Activated CD8-positive, alpha-beta T cell treated with anti-CD3 and anti-CD28 coated beads, Interleukin-2, amount 10 ng/mL, durations not matched to agents 7 days and 5 days (primary cell): ENCODE results near the gene ACOT11. TPM values are rescaled to one million over a fixed set of nuclear protein-coding genes. Genes with fewer than 3 reads are reported as not detected.

Experiments
- ATAC-seq: fragments of 150-1000 bp; cut with Tn5 transposase; one replicate; pipeline ENCODE4 v1.10.0; 2021; ENCODE audit warnings: moderate library complexity
- CTCF ChIA-PET: fragments of 350-600 bp; sonication (Branson Sonifier 250); formaldehyde crosslinking; loops from one replicate; lab custom pipeline; 2021; ENCODE audit warnings: antibody characterized with exemption; lab: Charles Lee
- POLR2A ChIA-PET: fragments of 350-600 bp; sonication (Branson Sonifier 250); formaldehyde crosslinking; loops from one replicate; lab custom pipeline; 2021; ENCODE audit warnings: antibody characterized with exemption; lab: Charles Lee
- DNase-seq: peaks from one replicate; pipeline ENCODE4 v3.0.0-alpha.2; 2020
- H3K27ac Mint-ChIP-seq: one replicate; pipeline ENCODE4 v1.8.0; 2021; ENCODE audit warnings: mild to moderate bottlenecking, mixed read lengths
- H3K27me3 Mint-ChIP-seq: one replicate; pipeline ENCODE4 v1.8.0; 2021; ENCODE audit warnings: low read depth, mixed read lengths
- H3K36me3 Mint-ChIP-seq: one replicate; pipeline ENCODE4 v1.8.0; 2021; ENCODE audit warnings: low read depth, mixed read lengths
- H3K4me1 Mint-ChIP-seq: one replicate; pipeline ENCODE4 v1.8.0; 2021; ENCODE audit warnings: low read depth, mixed read lengths
- H3K4me3 Mint-ChIP-seq: one replicate; pipeline ENCODE4 v1.8.0; 2021; ENCODE audit warnings: mild to moderate bottlenecking, mixed read lengths
- H3K9me3 Mint-ChIP-seq: one replicate; pipeline ENCODE4 v1.8.0; 2022; ENCODE audit warnings: mixed read lengths; ENCODE audit not compliant: insufficient read depth
- total RNA-seq, 2 experiments: library from RNA; stranded (reverse); gene quantifications; one replicate each; pipeline ENCODE4 v1.2.3, GENCODE V29; 2021

Gene ACOT11
- total RNA-seq, 2 experiments from 2014 or later, result 1.3 to 1.6 TPM

DNA sequence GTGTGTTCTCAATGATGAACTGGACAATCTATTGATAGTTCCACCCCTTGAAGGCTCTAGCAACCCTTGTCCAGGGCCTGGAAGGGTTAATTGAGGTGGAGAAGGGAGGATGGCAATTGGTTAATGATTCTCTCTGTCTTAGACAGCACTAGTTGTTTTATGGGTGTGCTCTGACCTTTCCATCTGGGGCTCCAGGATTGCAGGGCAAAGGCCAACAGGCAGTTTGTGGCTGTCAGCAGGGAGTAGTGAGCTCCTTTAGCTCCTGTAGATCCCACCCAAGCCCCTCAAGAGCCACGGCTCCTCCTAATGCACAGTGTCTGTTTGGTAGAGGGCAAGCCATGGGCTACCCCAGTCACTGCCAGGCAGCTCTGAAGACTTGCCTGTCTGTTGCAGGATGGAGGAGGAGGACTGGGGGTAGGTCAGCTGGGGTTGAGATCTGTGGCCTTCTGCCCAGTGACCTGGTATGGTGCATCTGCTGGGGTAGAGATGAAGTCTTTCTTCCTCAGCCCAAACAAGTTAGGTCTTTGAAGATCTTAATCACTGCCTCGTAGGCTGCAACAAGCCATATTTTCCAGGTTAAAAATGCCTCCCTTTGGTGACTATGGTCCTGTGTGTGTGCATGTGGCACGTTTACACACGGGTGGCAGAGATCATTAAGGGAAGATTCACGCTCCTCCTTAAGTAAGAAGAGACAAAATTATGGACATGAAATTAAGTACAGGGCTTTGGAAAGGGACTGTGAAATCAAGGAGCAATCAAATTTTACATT is 101.3 kb downstream of the ACOT11 start:
- Mint-ChIP-seq H3K27ac (no peak overlapping the region), H3K36me3 (no peaks in the 10 kb centered on the region), H3K9me3 (no peaks in the 10 kb centered on the region), H3K27me3 (peaks cover 9% of the 10 kb centered on the region), H3K4me3 (no peak overlapping the region), H3K4me1 (no peaks in the 10 kb centered on the region)
- no peak for DNase-seq
- ChIA-PET CTCF (no interaction called here), POLR2A (no interaction called here)
- ATAC-seq, result no peak

DNA sequence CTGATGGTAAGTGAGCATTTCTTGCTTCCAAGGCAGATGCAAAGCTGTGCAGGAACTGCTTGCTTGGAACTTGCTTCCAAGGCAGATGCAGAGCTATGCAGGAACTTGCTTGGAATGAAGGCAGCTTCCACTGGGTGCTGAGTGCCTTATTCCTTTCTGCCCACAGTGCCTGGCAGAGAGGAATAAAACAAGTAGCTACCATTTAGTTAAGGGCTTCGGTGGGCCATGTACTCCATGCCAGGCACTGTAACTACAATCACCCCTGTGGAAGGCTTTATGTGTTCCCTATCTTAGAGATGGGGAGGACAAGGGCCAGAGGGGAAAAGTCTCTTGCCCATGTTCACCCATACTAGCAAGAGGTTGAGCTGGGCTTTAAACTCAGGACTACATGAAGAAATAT is 101.9 kb downstream of the ACOT11 start:
- H3K36me3 Mint-ChIP-seq, result no peaks in the 10 kb centered on the region

DNA sequence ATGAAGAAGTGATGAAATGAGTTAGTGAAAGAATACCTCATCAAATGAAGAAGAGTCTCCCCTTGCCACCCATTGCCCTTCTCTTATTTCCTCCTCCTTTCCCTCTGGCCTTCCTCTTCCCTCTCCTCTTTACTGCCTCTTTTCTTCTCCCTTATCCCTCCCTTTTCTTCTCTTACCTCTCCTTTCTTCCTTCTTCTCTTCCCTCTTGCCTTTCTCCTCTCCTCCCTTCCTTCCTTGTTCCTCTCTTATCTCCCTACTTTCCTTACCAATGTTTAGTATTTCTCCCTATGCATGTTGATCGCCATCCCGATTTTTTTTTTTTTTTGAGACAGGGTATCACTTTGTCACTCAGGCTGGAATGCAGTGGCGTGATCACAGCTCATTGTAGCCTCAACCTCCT is 102.4 kb downstream of the ACOT11 start:
- no peaks in the 10 kb centered on the region for H3K4me1 Mint-ChIP-seq
- CTCF ChIA-PET, result no interaction called here

More for the DNA sequence above, 101.9 kb downstream of the ACOT11 start:
- Mint-ChIP-seq H3K27me3 (peaks cover 9% of the 10 kb centered on the region), H3K4me3 (no peak overlapping the region), H3K4me1 (no peaks in the 10 kb centered on the region), H3K9me3 (no peaks in the 10 kb centered on the region), H3K27ac (no peak overlapping the region)
- no peak for DNase-seq
- CTCF ChIA-PET, result no interaction called here
- POLR2A ChIA-PET, result no interaction called here
- no peak for ATAC-seq

DNA sequence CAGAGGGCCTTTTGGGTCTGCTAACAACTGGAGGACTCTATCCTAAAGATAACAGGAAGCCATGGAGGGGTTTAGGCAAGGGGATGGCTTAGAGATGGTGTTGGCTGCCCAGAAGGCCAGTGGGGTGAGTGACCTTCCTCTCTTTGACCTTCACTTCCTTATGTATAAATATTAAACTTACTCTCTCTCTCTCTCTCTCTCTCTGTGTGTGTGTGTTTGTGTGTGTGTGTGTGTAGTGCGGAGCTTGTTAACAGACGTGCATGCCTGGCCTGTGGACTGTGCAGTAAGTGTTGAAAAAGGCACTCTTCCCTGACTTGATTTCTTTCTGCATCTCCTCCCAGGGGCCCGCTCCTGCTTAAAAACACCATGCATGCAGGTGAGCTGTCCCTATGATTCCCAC is 103.6 kb downstream of the ACOT11 start:
- ChIA-PET CTCF (no interaction called here), POLR2A (no interaction called here)
- Mint-ChIP-seq H3K27me3 (peaks cover 9% of the 10 kb centered on the region), H3K27ac (no peak overlapping the region), H3K9me3 (no peaks in the 10 kb centered on the region), H3K4me3 (no peak overlapping the region), H3K36me3 (no peaks in the 10 kb centered on the region), H3K4me1 (no peaks in the 10 kb centered on the region)
- no peak for DNase-seq
- ATAC-seq, result no peak

More for the DNA sequence above, 102.4 kb downstream of the ACOT11 start:
- ATAC-seq, result no peak
- DNase-seq, result no peak
- POLR2A ChIA-PET, result no interaction called here
- peaks cover 9% of the 10 kb centered on the region for H3K27me3 Mint-ChIP-seq
- H3K27ac Mint-ChIP-seq, result no peak overlapping the region
- no peaks in the 10 kb centered on the region for H3K36me3 Mint-ChIP-seq
- H3K4me3 Mint-ChIP-seq, result no peak overlapping the region
- H3K9me3 Mint-ChIP-seq, result no peaks in the 10 kb centered on the region

DNA sequence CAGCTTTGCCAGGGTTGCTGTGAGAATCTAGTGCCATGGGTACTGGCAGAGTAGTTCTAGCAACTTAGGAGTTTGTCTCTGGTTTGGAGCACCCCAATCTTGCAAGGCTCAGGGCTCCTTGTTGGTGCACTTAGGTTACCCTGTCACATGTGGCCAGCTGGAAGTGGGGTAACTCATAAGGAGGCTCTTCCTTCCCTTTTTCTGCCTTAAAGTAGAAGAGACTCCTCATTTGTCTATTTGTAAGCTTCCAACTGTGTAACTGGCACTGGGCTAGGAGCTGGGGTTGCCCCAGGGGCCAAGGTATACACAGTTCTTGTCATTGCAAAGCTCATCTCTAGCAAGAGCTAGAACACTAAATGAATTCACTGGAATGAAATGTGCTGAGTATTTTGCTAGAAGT is 104.1 kb downstream of the ACOT11 start:
- no peaks in the 10 kb centered on the region for H3K36me3 Mint-ChIP-seq
- no peaks in the 10 kb centered on the region for H3K4me1 Mint-ChIP-seq
- CTCF ChIA-PET, result no interaction called here
- H3K27ac Mint-ChIP-seq, result no peak overlapping the region
- no peak for DNase-seq
- POLR2A ChIA-PET, result no interaction called here
- H3K9me3 Mint-ChIP-seq, result no peaks in the 10 kb centered on the region
- H3K4me3 Mint-ChIP-seq, result no peak overlapping the region
- no peak for ATAC-seq
- H3K27me3 Mint-ChIP-seq, result peaks cover 9% of the 10 kb centered on the region

DNA sequence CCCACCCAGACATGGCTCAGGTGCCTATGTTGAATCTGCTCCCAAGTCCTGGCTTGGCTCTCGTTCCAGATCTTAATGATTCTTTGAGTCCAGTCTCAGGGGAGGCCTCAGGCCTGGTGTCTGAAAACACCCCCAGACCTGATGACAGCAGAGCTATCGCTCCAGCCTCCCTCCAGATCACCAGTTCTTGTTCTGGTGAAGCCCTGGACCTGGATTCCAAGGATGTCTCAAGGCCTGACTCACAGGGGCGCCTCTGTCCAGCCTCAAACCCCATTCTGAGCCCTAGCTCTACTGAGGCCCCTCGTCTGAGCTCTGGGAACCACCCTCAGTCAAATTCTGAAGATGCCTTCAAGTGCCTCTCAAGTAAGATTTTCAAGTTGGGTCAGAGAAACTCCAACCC is 105.0 kb downstream of the ACOT11 start:
- CTCF ChIA-PET, result no interaction called here
- POLR2A ChIA-PET, result no interaction called here
- peaks cover 13% of the 10 kb centered on the region for H3K27me3 Mint-ChIP-seq
- H3K27ac Mint-ChIP-seq, result no peak overlapping the region
- ATAC-seq (no peak), DNase-seq (no peak)
- no peaks in the 10 kb centered on the region for H3K4me1 Mint-ChIP-seq
- H3K9me3 Mint-ChIP-seq, result no peaks in the 10 kb centered on the region
- H3K36me3 Mint-ChIP-seq, result no peaks in the 10 kb centered on the region
- no peak overlapping the region for H3K4me3 Mint-ChIP-seq

DNA sequence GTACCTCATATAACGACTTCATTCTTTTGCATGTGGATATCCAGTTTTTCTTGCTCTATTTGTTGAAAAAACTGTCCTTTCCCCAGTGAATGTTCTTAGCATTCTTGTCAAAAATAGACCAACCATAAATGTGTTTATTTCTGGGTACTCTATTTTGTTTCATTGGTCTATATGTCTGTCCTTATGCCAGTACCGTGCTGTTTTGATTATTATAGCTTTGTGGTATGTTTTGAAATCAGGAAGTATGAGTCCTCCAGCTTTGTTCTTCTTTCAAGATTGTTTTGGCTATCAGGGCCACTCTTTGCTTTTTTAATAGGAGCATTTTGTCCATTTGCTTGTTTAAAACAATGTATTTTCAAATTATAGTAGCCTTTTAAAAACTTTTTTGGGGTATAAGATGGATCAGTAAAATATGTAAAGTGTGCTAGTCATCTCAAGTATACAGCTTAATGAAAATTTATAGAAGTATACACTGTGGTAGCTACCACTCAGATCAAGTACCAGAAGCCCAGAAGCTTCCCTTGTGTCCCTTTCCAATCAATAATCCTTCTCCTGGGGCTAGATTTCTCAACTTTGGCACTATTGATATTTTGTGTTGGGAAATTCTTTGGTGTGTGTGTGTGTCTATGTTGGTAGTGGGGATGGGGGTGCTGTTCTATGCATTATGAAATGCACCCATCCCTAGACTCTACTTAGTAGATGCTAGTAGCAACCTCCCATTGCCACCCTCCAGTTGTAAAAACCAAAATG is 110.3 kb downstream of the ACOT11 start:
- Mint-ChIP-seq H3K4me3 (no peak overlapping the region), H3K27ac (no peak overlapping the region), H3K36me3 (no peaks in the 10 kb centered on the region), H3K9me3 (no peaks in the 10 kb centered on the region), H3K4me1 (no peaks in the 10 kb centered on the region), H3K27me3 (peaks cover 9% of the 10 kb centered on the region)
- DNase-seq (no peak), ATAC-seq (no peak)
- CTCF ChIA-PET, result interaction anchor here (0.8 kb wide), 1 partner anchor 143 kb away, joined by 3 read pairs; no protein-coding TSS in a partner anchor
- POLR2A ChIA-PET, result no interaction called here

Other genes with a start within 250 kb of the ACOT11 start
- 100 to 1,000 TPM; 109 to 111 TPM for gene SSBP3, start 141.8 kb upstream of the ACOT11 start, total RNA-seq
- not detected for gene FAM151A, start 75.3 kb downstream of the ACOT11 start, total RNA-seq
- gene MROH7, start 93.6 kb downstream of the ACOT11 start, total RNA-seq, result not detected
- 10 to 100 TPM; 18.8 to 21.6 TPM for gene TTC4, start 167.6 kb downstream of the ACOT11 start, total RNA-seq
- gene PARS2, start 216.3 kb downstream of the ACOT11 start, total RNA-seq, result 1 to 10 TPM; 4.2 TPM